ENCODE results near the gene CALML3.

Gene CALML3

GRCh38 chr10:5551531-5552375 lies 27.0 kb downstream of the CALML3 start:
- TF ChIP-seq CTCF (IDR thresholded peaks at IDR 0.05; ENCODE audit: low read depth, low read length, missing control alignments) = no peak
- no peak overlapping the region for H3K4me3 ChIP-seq (replicated peaks; ENCODE audit: low read depth, low read length)
- DNase-seq (ENCODE audit: extremely low read depth, low read depth) = no peak

DNA sequence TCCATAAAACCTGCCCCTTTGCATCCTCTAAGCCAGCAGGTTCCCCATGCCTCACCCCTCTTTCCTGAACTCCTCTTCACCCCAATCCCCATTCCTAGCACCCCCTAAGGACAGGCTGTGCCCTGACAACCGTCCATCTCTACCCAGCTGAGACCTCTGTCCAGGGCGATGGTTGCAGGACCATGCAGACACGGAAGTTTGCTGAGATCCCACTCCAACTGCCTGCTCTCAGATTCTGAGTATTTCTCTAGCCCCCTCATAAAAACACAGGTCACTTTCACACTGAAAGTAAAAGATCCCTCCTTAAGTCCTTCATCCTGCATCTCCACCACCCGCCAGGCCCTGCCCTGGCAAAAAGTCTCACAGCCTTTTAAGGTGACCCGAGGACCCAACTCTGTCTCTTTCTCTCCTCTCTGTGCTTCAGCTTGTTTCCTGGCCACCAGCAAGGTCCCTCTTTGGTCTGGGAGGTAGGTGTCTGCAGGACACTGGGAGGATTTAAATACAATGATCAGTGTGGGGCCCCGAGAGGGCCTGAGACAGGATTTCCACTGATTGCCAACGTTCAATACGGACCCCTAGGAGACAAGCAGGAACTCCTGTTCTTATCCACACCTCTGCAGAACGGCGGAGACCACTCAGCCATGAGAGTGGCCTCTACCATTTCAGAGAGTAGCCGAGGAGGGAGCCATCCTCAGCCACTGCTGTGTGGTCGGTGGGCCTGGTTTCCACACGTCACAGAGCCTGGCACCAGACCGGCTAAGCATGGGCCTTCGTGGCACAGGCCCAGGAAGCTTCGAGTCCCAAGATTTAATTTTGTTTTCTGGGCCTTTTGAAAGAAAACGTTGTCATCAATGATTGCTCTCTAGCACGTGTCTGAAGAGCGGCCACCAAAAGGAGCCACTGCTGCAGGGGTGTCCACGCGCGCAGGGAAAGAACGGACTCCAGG lies 27.9 kb downstream of the CALML3 start:
- H3K4me3 ChIP-seq (replicated peaks; ENCODE audit: low read depth, low read length) = no peak overlapping the region

DNA sequence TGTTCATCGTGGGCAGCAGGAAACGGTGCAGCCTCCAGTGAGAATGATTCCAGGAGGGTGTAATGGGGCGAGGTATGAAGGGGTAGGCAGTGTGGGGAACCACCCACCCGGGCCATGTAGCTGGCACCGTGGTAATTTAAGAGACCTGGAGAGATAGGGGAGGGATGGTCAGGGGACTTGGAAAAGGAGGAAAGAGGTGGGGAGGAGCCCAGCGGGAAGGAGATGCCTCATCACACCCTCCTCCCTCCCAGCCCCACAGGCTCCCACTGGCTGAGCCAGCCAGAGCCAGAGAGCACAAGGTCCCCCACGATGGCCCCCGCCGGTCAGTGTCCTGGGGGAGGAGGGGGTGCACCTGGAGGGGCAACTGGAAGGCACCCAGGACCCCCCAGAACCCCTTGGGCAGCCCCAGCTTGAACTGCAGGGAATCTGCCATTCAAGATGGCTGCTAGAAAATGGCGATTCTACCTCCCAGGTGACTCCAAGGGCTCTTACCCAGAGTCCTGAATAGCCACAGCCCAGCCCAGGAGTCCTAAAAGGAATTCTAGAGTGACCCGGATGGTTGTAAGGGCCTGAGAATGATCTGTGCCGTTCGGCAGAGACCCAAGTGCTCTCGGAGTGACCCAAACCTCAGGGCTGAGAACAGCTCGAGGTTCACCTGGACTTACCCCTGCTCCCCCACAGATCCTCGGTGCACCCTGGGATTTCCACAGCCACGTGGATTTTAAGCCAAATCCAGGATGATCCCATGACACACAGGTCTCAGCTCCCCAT lies 28.8 kb downstream of the CALML3 start:
- no peak for TF ChIP-seq CTCF (IDR thresholded peaks at IDR 0.05; ENCODE audit: low read depth, low read length, missing control alignments)
- no peak for DNase-seq (ENCODE audit: extremely low read depth, low read depth)
- H3K4me3 ChIP-seq (replicated peaks; ENCODE audit: low read depth, low read length) = no peak overlapping the region

More for the DNA sequence above, 27.9 kb downstream of the CALML3 start:
- DNase-seq (ENCODE audit: extremely low read depth, low read depth) = no peak
- no peak for TF ChIP-seq CTCF (IDR thresholded peaks at IDR 0.05; ENCODE audit: low read depth, low read length, missing control alignments)

GRCh38 chr10:5555021-5555510 lies 30.3 kb downstream of the CALML3 start:
- TF ChIP-seq CTCF (IDR thresholded peaks at IDR 0.05; ENCODE audit: low read depth, low read length, missing control alignments) = no peak
- H3K4me3 ChIP-seq (replicated peaks; ENCODE audit: low read depth, low read length) = no peak overlapping the region
- DNase-seq (ENCODE audit: extremely low read depth, low read depth) = no peak

- no peak for TF ChIP-seq CTCF (IDR thresholded peaks at IDR 0.05; ENCODE audit: low read depth, low read length, missing control alignments)
- H3K4me3 ChIP-seq (replicated peaks; ENCODE audit: low read depth, low read length) = no peak overlapping the region
- DNase-seq (ENCODE audit: extremely low read depth, low read depth) = no peak
These were observed 31.1 kb downstream of the CALML3 start for GRCh38 chr10:5555881-5556280.

- DNase-seq (ENCODE audit: extremely low read depth, low read depth) = no peak
- TF ChIP-seq CTCF (IDR thresholded peaks at IDR 0.05; ENCODE audit: low read depth, low read length, missing control alignments) = no peak
- no peak overlapping the region for H3K4me3 ChIP-seq (replicated peaks; ENCODE audit: low read depth, low read length)
These were observed 31.8 kb downstream of the CALML3 start for GRCh38 chr10:5556576-5556975.
